Mucosa of descending colon (tissue), 3 donors: ENCODE data around the gene ZBTB22. TPM values are rescaled to one million over a fixed set of nuclear protein-coding genes. Genes with fewer than 3 reads are reported as not detected.

Experiments
- ATAC-seq: fragments of 200-7000 bp; cut with Tn5 transposase; one replicate; pipeline ENCODE4 v1.9.1; 2020; ENCODE audit warnings: mild to moderate bottlenecking, moderate library complexity
- DNase-seq, 3 donors: peaks; one replicate each; pipeline ENCODE4 v3.0.0-alpha.2; 2020
- H3K36me3 ChIP-seq: fragments of 200-600 bp; one replicate; pipeline ENCODE4 v1.8.0; 2021; ENCODE audit warnings: low read depth, mild to moderate bottlenecking
- H3K4me1 ChIP-seq: fragments of 200-600 bp; one replicate; pipeline ENCODE4 v1.8.0; 2021; ENCODE audit warnings: low read depth, mild to moderate bottlenecking
- H3K4me3 ChIP-seq: fragments of 200-600 bp; one replicate; pipeline ENCODE4 v1.8.0; 2021; ENCODE audit warnings: mild to moderate bottlenecking
- H3K9me3 ChIP-seq: fragments of 200-600 bp; one replicate; pipeline ENCODE4 v1.8.0; 2021; ENCODE audit warnings: mild to moderate bottlenecking
- CTCF ChIP-seq: fragments of 200-600 bp; IDR thresholded peaks from one replicate; pipeline ENCODE4 v1.8.0; 2022; ENCODE audit warnings: antibody characterized with exemption, mild to moderate bottlenecking
- intact Hi-C, 2 donors: fragments of 100-400 bp; cut with DNase I in 1 of 2; cut with micrococcal nuclease in 1 of 2; formaldehyde crosslinking; loops; one replicate each; pipeline versions ENCODE4 v1.11.0 to v1.11.1; 2022; cut with DNase I, micrococcal nuclease
- total RNA-seq, 3 donors: library from RNA; stranded (reverse); fragmentation: NEBNext Ultra II Directional in 2 of 3; extraction: Animal tissue kit (Norgen Biotek cat#: 25700) in 2 of 3; gene quantifications; one replicate each; pipeline versions ENCODE4 v1.2.1 to v1.2.4, GENCODE V29; 2021 to 2023
- donor health status: DM: no; HTN: no; CAD: no; lungs with moderate emphysema.
- donor health status: DM: no; HTN: no; CAD: no.
- donor health status: DM: no; HTN: yes; CAD: no.

ZBTB22 gene
- total RNA-seq, 3 donors from 2014 or later: 18.5 to 23.7 (median 20.1) TPM

GRCh38 chr6:33314515-33314942, 3.0 kb downstream of the ZBTB22 start:
- Histone ChIP-seq H3K4me1 (peaks cover 31% of the 10 kb centered on the region), H3K4me3 (peak overlapping the region; percentile 62), H3K36me3 (no peaks in the 10 kb centered on the region), H3K9me3 (no peaks in the 10 kb centered on the region)
- DNase-seq (peak; percentile 68 to 82 (median 77)), ATAC-seq (peak; percentile 63)
- TF ChIP-seq CTCF: no peak
- intact Hi-C loops: no loop called here

- intact Hi-C loops: no loop called here
- DNase-seq (peak; percentile 77 to 86 (median 79)), ATAC-seq (peak; percentile 43)
- TF ChIP-seq CTCF: no peak
- Histone ChIP-seq H3K9me3 (no peaks in the 10 kb centered on the region), H3K4me1 (peaks cover 31% of the 10 kb centered on the region), H3K36me3 (no peaks in the 10 kb centered on the region), H3K4me3 (peak within 1 kb of the TSS; percentile 62)
Measured at GRCh38 chr6:33313709-33314514, 3.6 kb downstream of the ZBTB22 start, which contains the start of gene TAPBP. TAPBP (minus strand) TSS chr6:33314078; CDS start chr6:33314041, 37 bp downstream.

- Histone ChIP-seq H3K9me3 (no peaks in the 10 kb centered on the region), H3K4me3 (peak overlapping the region; percentile 62), H3K36me3 (no peaks in the 10 kb centered on the region), H3K4me1 (peaks cover 25% of the 10 kb centered on the region)
- intact Hi-C loops: no loop called here
- TF ChIP-seq CTCF: no peak
- peak; percentile 63 to 79 (median 77) for DNase-seq
- peak; percentile 7 for ATAC-seq
Measured at GRCh38 chr6:33313105-33313708, 4.3 kb downstream of the ZBTB22 start.

- H3K36me3 ChIP-seq: no peaks in the 10 kb centered on the region
- H3K9me3 ChIP-seq: no peaks in the 10 kb centered on the region
- peak overlapping the region; percentile 62 for H3K4me3 ChIP-seq
- TF ChIP-seq CTCF: no peak
- H3K4me1 ChIP-seq: peaks cover 21% of the 10 kb centered on the region
- ATAC-seq (peak; percentile 56), DNase-seq (peak; percentile 77 to 94 (median 87))
- intact Hi-C loops: no loop called here
Measured at GRCh38 chr6:33312361-33313104, 5.0 kb downstream of the ZBTB22 start.

- TF ChIP-seq CTCF: no peak
- H3K9me3 ChIP-seq: no peaks in the 10 kb centered on the region
- no peak overlapping the region for H3K4me3 ChIP-seq
- DNase-seq: no peak
- H3K36me3 ChIP-seq: peaks cover 5% of the 10 kb centered on the region
- no peak for ATAC-seq
- intact Hi-C loops: no loop called here
- no peaks in the 10 kb centered on the region for H3K4me1 ChIP-seq
Measured at GRCh38 chr6:33306356-33306755, 11.2 kb downstream of the ZBTB22 start.
